Testis (tissue), 3 donors: Measurements from ENCODE around the gene SOBP. TPM values are rescaled to one million over a fixed set of nuclear protein-coding genes. Genes with fewer than 3 reads are reported as not detected.

Experiments used
- DNase-seq: peaks from one replicate; pipeline ENCODE4 v3.0.0-alpha.2; 2019
- H3K27ac ChIP-seq, 2 donors: fragments of 200-600 bp; sonication (generic); one replicate each; pipeline ENCODE4 v1.5.1; 2019
- H3K27me3 ChIP-seq: fragments of 200-600 bp; sonication (generic); one replicate; pipeline ENCODE4 v1.5.1; 2019
- H3K36me3 ChIP-seq: fragments of 200-600 bp; sonication (generic); one replicate; pipeline ENCODE4 v1.5.1; 2017; ENCODE audit warnings: low read depth; ENCODE audit errors: missing control alignments
- H3K4me1 ChIP-seq: fragments of 200-600 bp; sonication (generic); one replicate; pipeline ENCODE4 v1.5.1; 2019
- H3K4me3 ChIP-seq, 2 donors: fragments of 200-600 bp; sonication (generic); one replicate each; pipeline ENCODE4 v1.5.1; 2017 to 2019
- H3K9me3 ChIP-seq: fragments of 200-600 bp; sonication (generic); one replicate; pipeline ENCODE4 v1.5.1; 2017
- CTCF ChIP-seq, 3 experiments: fragments of 450-650 bp in 2 of 3; fragments of 200-600 bp in 1 of 3; sonication (generic) in 1 of 3; IDR thresholded peaks; one replicate each; pipeline ENCODE4 v1.5.1; 2016 to 2019; ENCODE audit warnings: antibody characterized with exemption in 3 of 3, mild to moderate bottlenecking in 2 of 3, moderate library complexity in 1 of 3
- POLR2A ChIP-seq: fragments of 450-650 bp; IDR thresholded peaks from one replicate; pipeline ENCODE4 v1.6.1; 2017; ENCODE audit warnings: antibody characterized with exemption, mild to moderate bottlenecking, moderate library complexity
- WGBS, 2 donors: methylation state at CpG; one replicate each; pipeline ENCODE4 v1.1.5; 2018; 5-methylcytosine and 5-hydroxymethylcytosine counted together
- intact Hi-C: fragments of 100-400 bp; cut with DNase I; formaldehyde crosslinking; loops from one replicate; pipeline ENCODE4 v1.15.1; 2023; ENCODE audit warnings: low total_unique reads
- polyA plus RNA-seq: library from polyadenylated mRNA; stranded (reverse); fragments of 350-450 nt; fragmentation: Illumina TruSeq; extraction: RNeasy Lipid Tissue Mini Kit (QIAGEN cat#74804); gene quantifications from one replicate; pipeline ENCODE4 v1.2.3, GENCODE V29; 2014; ENCODE audit warnings: low read depth, low replicate concordance; ENCODE audit not compliant: insufficient read depth
- total RNA-seq, 2 donors: library from RNA; depleted of rRNA; stranded (reverse); fragments of >200 nt; gene quantifications; one replicate each; pipeline ENCODE4 v1.2.3, GENCODE V29; 2016

The SOBP gene
- total and polyA plus RNA-seq, 3 donors from 2014 or later = 13.9 to 27.2 (median 17.2) TPM

DNA sequence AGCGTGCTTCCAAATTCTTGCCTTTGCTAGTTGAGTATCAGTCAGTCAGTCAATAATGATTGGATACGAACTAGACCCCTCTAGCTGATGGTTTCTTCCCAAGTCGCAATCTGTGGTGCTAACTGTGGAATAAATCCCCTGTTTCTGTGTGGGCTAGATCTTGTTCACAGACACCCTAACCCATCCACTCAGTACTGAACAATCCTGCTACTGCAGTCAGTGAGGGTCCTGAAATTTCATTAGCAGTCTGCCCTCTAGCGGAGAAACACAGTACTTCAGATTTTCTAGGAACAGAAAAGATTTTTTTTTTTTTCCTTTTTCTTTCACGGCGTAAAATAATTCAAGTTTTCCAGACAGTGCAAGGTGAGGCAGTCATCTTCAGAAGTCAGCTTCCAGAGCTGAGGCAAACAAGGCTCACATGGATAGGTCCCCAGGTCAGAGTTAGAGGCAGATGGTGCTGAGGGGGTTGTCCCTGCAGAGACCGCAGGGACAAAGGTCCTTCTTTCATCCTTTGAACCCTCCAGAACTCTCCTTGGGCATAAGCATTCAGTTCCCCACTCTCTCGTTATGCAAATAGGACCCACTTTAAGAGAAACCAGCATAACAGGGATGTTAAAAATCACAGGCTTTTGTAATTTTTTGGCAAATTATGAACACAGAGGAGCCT is 214.6 kb downstream of the SOBP start:
- no peak overlapping the region for H3K4me3 ChIP-seq
- TF ChIP-seq POLR2A (no peak), CTCF (IDR thresholded peaks at IDR 0.05) (peak; percentile 83 to 95 (median 85))
- intact Hi-C loops = no loop called here
- WGBS, 2 donors = 28 to 35% methylated on average over 8 of the region's 8 CpGs
- no peaks in the 10 kb centered on the region for H3K4me1 ChIP-seq
- no peaks in the 10 kb centered on the region for H3K9me3 ChIP-seq
- H3K27me3 ChIP-seq = no peaks in the 10 kb centered on the region
- no peaks in the 10 kb centered on the region for H3K36me3 ChIP-seq
- H3K27ac ChIP-seq = no peak overlapping the region
- peak; percentile 50 for DNase-seq

DNA sequence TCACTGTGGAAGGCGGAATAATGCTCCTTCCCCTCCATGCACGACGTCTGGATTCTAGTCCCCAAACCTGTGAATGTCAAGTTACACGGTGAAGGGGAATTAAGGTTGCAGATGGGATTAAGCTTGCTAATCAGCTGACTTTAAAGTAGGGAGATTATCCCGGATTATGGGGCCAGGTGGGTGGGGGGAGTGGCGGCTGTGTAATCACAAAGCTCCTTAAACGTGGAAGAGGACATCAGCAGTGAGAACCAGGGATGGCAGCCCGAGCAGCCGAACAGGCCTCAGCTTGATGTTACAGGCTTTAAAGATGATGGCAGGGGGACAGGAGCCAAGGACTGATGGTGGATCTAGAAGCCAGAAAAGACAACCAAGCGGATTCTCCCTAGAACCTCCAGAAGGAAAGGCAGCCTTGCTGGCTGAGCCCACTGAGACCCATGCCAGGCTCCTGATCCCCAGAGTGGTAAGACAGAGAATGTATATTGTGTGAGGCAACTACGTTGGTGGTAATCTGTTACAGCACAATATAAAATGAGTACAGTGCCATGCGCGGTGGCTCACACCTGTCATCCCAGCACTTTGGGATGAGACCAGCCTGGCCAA is 216.7 kb downstream of the SOBP start:
- DNase-seq = no peak
- H3K27ac ChIP-seq = no peak overlapping the region
- H3K4me3 ChIP-seq = no peak overlapping the region
- H3K4me1 ChIP-seq = no peaks in the 10 kb centered on the region
- intact Hi-C loops = no loop called here
- no peak for TF ChIP-seq POLR2A
- no peak for TF ChIP-seq CTCF (IDR thresholded peaks at IDR 0.05)
- H3K27me3 ChIP-seq = no peaks in the 10 kb centered on the region
- 90% methylated on average over 13 of the region's 13 CpGs for WGBS, 2 donors
- H3K36me3 ChIP-seq = no peaks in the 10 kb centered on the region
- no peaks in the 10 kb centered on the region for H3K9me3 ChIP-seq

DNA sequence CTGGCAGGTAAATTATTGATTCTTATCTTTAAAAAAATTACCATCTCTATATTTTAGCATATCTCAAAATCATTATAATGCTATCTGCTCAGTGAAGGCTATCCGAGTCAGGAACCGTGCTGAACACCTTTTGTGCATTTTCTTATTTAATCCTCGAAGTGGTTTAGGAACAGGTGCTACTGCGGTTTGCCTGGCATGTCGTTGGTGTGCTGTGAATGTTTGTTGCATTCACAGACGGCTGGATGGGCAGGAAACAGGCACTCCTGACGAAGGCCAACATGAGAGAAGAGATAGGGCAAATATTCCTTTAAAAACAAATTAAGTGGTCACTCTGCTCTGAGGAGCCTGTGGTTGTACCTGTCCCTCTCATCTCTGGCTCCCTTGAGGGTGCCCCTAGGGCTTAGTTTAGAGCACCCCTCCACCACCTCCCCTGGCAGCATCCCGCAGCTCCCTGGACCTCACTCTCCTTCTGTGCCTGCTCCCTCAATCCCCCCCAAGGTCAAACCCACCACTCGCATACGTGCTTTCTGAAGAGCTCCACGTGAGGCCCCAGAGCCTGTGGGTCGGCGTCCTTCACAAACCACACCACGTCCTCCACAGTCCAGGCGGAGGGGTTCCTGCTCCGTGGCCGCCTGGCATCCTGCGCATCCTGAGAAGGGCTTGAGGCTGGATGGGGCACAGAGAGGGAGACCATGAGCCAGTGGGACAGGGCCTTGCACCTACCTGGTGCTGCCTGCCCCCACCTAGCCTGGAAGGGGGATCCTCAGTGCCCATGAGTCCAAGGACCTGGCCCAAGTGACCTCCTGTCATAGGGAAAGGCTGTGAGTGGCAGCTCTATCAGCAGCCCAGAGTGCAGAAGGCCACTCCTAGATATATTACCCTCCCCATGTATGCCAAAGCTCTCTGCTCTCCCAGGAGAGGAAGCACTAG is 217.7 kb downstream of the SOBP start:
- Histone ChIP-seq H3K27me3 (no peaks in the 10 kb centered on the region), H3K9me3 (no peaks in the 10 kb centered on the region), H3K36me3 (no peaks in the 10 kb centered on the region), H3K27ac (no peak overlapping the region), H3K4me1 (peaks cover 3% of the 10 kb centered on the region), H3K4me3 (no peak overlapping the region)
- intact Hi-C loops = no loop called here
- TF ChIP-seq POLR2A (no peak), CTCF (IDR thresholded peaks at IDR 0.05) (no peak)
- DNase-seq = no peak
- WGBS, 2 donors = 82 to 87% methylated on average over 15 to 18 of the region's 18 CpGs

DNA sequence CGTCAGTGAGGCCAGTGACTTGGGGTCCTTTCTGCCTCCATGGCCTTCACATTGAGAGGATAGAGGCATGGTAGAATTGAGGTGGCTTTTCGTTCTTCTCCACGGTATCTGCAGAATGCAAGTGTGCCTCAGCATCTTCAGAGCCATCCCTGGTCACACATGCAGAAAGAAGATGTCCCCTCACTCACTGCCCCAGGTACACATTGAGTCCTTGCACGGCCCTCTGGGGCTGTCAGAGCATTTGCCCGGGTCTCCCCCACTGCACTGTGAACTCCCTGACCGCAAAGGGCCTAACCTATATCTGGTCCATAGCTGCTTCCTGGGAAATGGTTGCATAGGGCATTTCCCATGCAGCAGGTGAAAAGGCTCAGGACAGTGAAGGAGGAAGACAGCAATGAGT is 218.5 kb downstream of the SOBP start:
- H3K9me3 ChIP-seq = no peaks in the 10 kb centered on the region
- no peak overlapping the region for H3K4me3 ChIP-seq
- 78 to 86% methylated on average over 3 to 6 of the region's 6 CpGs for WGBS, 2 donors
- no peak for TF ChIP-seq CTCF (IDR thresholded peaks at IDR 0.05)
- TF ChIP-seq POLR2A = no peak
- intact Hi-C loops = no loop called here
- H3K36me3 ChIP-seq = no peaks in the 10 kb centered on the region
- peaks cover 8% of the 10 kb centered on the region for H3K4me1 ChIP-seq
- DNase-seq = no peak
- no peaks in the 10 kb centered on the region for H3K27me3 ChIP-seq
- H3K27ac ChIP-seq = no peak overlapping the region
